Endothelial cell of umbilical vein (primary cell): ENCODE data around the gene FAM219B. TPM values are rescaled to one million over a fixed set of nuclear protein-coding genes. Genes with fewer than 3 reads are reported as not detected.

ENCODE experiments used
- BruUV-seq: library from RNA; stranded (reverse); fragments of 400-500 nt; replicated peaks from 2 replicates; lab custom pipeline; 2021; lab: Mats Ljungman, UMichigan
- CTCF ChIA-PET: fragments of 300-600, 350-600 bp; sonication (Branson Sonifier 250); formaldehyde crosslinking; loops from one replicate; lab custom pipeline; 2021; ENCODE audit warnings: antibody characterized with exemption, inconsistent platforms; lab: Charles Lee
- POLR2A ChIA-PET: fragments of 300-600, 350-600 bp; sonication (Branson Sonifier 250); formaldehyde crosslinking; loops from one replicate; lab custom pipeline; 2021; ENCODE audit warnings: antibody characterized with exemption, inconsistent platforms; lab: Charles Lee
- DNase-seq: peaks from one replicate; pipeline ENCODE4 v3.0.0-alpha.2; 2011; ENCODE audit warnings: low read depth, low spot score
- FAIRE-seq: peaks from 2 replicates; lab custom pipeline; 2011; peaks lifted over from hg19 to GRCh38; lab: Jason Lieb, UNC
- H2AFZ ChIP-seq: 2 replicates; pipeline ENCODE4 v1.6.0; 2012; ENCODE audit warnings: low read depth, low read length, control low read depth, inconsistent platforms
- H3K27ac ChIP-seq: 2 replicates; pipeline ENCODE4 v1.5.1; 2011; ENCODE audit warnings: low read depth, mild to moderate bottlenecking, control low read depth, low read length, moderate library complexity; ENCODE audit not compliant: insufficient read depth
- H3K27me3 ChIP-seq, 2 experiments: 2 replicates each; pipeline versions ENCODE4 v1.6.0 to v1.6.1; 2011; ENCODE audit warnings: low read length in 2 of 2, mixed read lengths in 1 of 2; ENCODE audit not compliant: control insufficient read depth in 2 of 2, insufficient read depth in 2 of 2
- H3K36me3 ChIP-seq, 2 experiments: 2 replicates in 1 of 2; 3 replicates in 1 of 2; pipeline ENCODE4 v1.5.1; 2011; ENCODE audit warnings: low read length in 2 of 2, mild to moderate bottlenecking in 1 of 2, moderate library complexity in 1 of 2; ENCODE audit not compliant: control insufficient read depth in 2 of 2, insufficient read depth in 2 of 2; ENCODE audit errors: extremely low read depth in 1 of 2
- H3K4me1 ChIP-seq: 3 replicates; pipeline ENCODE4 v1.5.1; 2011; ENCODE audit warnings: mild to moderate bottlenecking, low read length; ENCODE audit not compliant: control insufficient read depth, insufficient read depth; ENCODE audit errors: extremely low read depth
- H3K4me2 ChIP-seq: 2 replicates; pipeline ENCODE4 v1.6.1; 2011; ENCODE audit warnings: low read length, control low read depth, mixed read lengths; ENCODE audit not compliant: insufficient read depth
- H3K4me3 ChIP-seq, 3 experiments: fragments of 200-600 bp in 1 of 3; sonication (generic), shearing (Covaris generic) in 1 of 3; replicated peaks in 1 of 3; 2 replicates each; pipeline ENCODE4 v1.5.1; 2011 to 2016; ENCODE audit warnings: control low read depth in 3 of 3, low read length in 3 of 3, mild to moderate bottlenecking in 2 of 3, inconsistent platforms in 1 of 3, low read depth in 1 of 3, moderate library complexity in 1 of 3; ENCODE audit not compliant: insufficient read depth in 1 of 3
- H3K79me2 ChIP-seq: 2 replicates; pipeline ENCODE4 v1.6.0; 2012; ENCODE audit warnings: low read length, inconsistent platforms; ENCODE audit not compliant: control insufficient read depth, insufficient read depth
- H3K9ac ChIP-seq: replicated peaks from 2 replicates; pipeline ENCODE3; 2011; ENCODE audit warnings: low read length, control low read depth; ENCODE audit not compliant: insufficient read depth; ENCODE audit errors: extremely low read depth
- H3K9me1 ChIP-seq: replicated peaks from 3 replicates; pipeline ENCODE4 v1.6.0; 2011; ENCODE audit warnings: mild to moderate bottlenecking, low read length; ENCODE audit not compliant: control insufficient read depth, insufficient read depth; ENCODE audit errors: extremely low read depth
- H3K9me3 ChIP-seq: replicated peaks from 2 replicates; pipeline ENCODE4 v1.5.1; 2012; ENCODE audit warnings: low read length, inconsistent platforms; ENCODE audit not compliant: control insufficient read depth, insufficient read depth
- H4K20me1 ChIP-seq: replicated peaks from 2 replicates; pipeline ENCODE3; 2011; ENCODE audit warnings: mild to moderate bottlenecking, low read length; ENCODE audit not compliant: control insufficient read depth, insufficient read depth; ENCODE audit errors: extremely low read depth
- EZH2 ChIP-seq: IDR thresholded peaks from 2 replicates; pipeline ENCODE4 v1.6.1; 2012; ENCODE audit warnings: borderline replicate concordance, low read depth, mild to moderate bottlenecking, moderate library complexity, low read length, inconsistent platforms; ENCODE audit not compliant: severe bottlenecking
- FOS ChIP-seq: IDR thresholded peaks from 2 replicates; pipeline ENCODE4 v1.6.1; 2011; ENCODE audit warnings: mild to moderate bottlenecking, low read length, moderate library complexity, borderline replicate concordance; ENCODE audit not compliant: insufficient read depth
- GATA2 ChIP-seq: IDR thresholded peaks from 2 replicates; pipeline ENCODE4 v1.7.0; 2011; ENCODE audit warnings: low read depth, mild to moderate bottlenecking, moderate library complexity, mixed read lengths, low read length; ENCODE audit not compliant: insufficient read length, insufficient read depth
- JUN ChIP-seq: IDR thresholded peaks from 2 replicates; pipeline ENCODE4 v1.6.1; 2011; ENCODE audit warnings: borderline replicate concordance, low read depth; ENCODE audit not compliant: insufficient read length, insufficient read depth
- MYC ChIP-seq: IDR thresholded peaks from one replicate; pipeline ENCODE4 v1.6.1; 2011; ENCODE audit warnings: mild to moderate bottlenecking, low read depth, low read length
- POLR2A ChIP-seq: IDR thresholded peaks from 2 replicates; pipeline ENCODE4 v1.6.1; 2012; ENCODE audit warnings: low read depth, mild to moderate bottlenecking, control low read depth, low read length
- POLR2AphosphoS5 ChIP-seq: IDR thresholded peaks from 2 replicates; pipeline ENCODE4 v1.6.1; 2012; ENCODE audit warnings: low read depth, mild to moderate bottlenecking, control low read depth, low read length, moderate library complexity; ENCODE audit not compliant: insufficient read depth
- dilution Hi-C: fragments of 300-500 bp; cut with MboI; formaldehyde crosslinking; loops from one replicate; pipeline ENCODE4 v1.15.0; 2019; ENCODE audit warnings: low sequenced_read_pairs; ENCODE audit not compliant: extremely low pct_ligation_motif_present
- intact Hi-C: fragments of 100-400 bp; cut with micrococcal nuclease; formaldehyde crosslinking; loops from one replicate; pipeline ENCODE4 v1.10.0; 2022
- polyA plus RNA-seq, 4 experiments: library from polyadenylated mRNA; depleted of rRNA in 3 of 4; stranded (reverse) in 3 of 4; unstranded in 1 of 4; fragments of >200 nt; gene quantifications; 2 replicates each; pipeline versions ENCODE4 v1.2.1 to v1.2.3, GENCODE V29; 2011 to 2012; ENCODE audit warnings: missing spikeins in 1 of 4
- total RNA-seq: library from RNA; stranded (reverse); gene quantifications from 2 replicates; pipeline ENCODE4 v1.2.3, GENCODE V29; 2021
- TF ChIP-seq, protein P1 (sequence below), 2 donors: IDR thresholded peaks; 1 replicate in 1 of 2; 2 replicates in 1 of 2; pipeline ENCODE4 v1.5.1; 2011; ENCODE audit warnings: low read length in 2 of 2, mild to moderate bottlenecking in 2 of 2, moderate library complexity in 2 of 2, control low read depth in 1 of 2, inconsistent platforms in 1 of 2, low read depth in 1 of 2; ENCODE audit not compliant: insufficient read depth in 1 of 2; ENCODE audit errors: extremely low read depth in 1 of 2
- TF ChIP-seq, protein P2 (sequence below): IDR thresholded peaks from 2 replicates; pipeline ENCODE4 v1.6.1; 2011; ENCODE audit not compliant: insufficient read depth, insufficient read length

The FAM219B gene
- total and polyA plus RNA-seq, 2 donors (not counting 3 experiments of a cell fraction or from before 2014, with no cell fraction given) = 57.7 to 73.0 TPM

DNA sequence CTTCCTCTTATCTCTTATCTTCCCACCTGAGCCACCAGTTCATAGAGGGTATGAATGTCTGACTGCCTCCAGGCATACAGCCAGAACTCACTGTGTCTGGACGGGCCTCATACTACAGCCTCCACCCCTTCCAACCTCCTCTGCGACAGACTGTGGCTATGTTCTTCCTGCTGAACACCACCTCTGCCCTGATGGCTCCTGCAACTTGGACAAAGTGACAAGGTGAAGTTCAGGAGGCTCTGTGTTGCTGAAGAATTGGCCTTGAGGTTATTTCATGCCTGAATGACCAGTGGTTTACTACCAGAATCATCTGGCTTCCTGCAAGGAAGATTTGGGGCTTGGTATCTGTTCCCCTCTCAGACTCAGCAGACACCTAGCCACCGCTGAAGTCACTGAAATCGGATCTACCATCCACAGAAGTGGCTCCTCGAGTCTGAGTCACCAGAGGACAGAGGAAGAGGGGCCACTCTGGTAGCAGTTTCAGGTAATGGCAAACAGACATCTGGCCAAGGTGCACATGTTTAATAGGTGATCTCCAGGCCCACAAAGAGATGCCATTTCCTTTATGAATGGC lies 49.5 kb downstream of the FAM219B start:
- DNase-seq (no peak), FAIRE-seq (no peak)
- dilution Hi-C loops = no loop called here
- Histone ChIP-seq H3K9ac (no peak overlapping the region), H3K4me2 (no peak overlapping the region), H3K9me3 (no peaks in the 10 kb centered on the region), H3K79me2 (peaks cover 11% of the 10 kb centered on the region), H3K27ac (no peak overlapping the region), H3K9me1 (no peaks in the 10 kb centered on the region), H3K4me1 (no peaks in the 10 kb centered on the region), H3K4me3 (no peak overlapping the region), H3K27me3 (no peaks in the 10 kb centered on the region), H2AFZ (no peak overlapping the region), H3K36me3 (peaks cover 0 to 25% of the 10 kb centered on the region in 2 experiments), H4K20me1 (no peaks in the 10 kb centered on the region)
- no peak for TF ChIP-seq POLR2AphosphoS5
- TF ChIP-seq, protein P1, sequence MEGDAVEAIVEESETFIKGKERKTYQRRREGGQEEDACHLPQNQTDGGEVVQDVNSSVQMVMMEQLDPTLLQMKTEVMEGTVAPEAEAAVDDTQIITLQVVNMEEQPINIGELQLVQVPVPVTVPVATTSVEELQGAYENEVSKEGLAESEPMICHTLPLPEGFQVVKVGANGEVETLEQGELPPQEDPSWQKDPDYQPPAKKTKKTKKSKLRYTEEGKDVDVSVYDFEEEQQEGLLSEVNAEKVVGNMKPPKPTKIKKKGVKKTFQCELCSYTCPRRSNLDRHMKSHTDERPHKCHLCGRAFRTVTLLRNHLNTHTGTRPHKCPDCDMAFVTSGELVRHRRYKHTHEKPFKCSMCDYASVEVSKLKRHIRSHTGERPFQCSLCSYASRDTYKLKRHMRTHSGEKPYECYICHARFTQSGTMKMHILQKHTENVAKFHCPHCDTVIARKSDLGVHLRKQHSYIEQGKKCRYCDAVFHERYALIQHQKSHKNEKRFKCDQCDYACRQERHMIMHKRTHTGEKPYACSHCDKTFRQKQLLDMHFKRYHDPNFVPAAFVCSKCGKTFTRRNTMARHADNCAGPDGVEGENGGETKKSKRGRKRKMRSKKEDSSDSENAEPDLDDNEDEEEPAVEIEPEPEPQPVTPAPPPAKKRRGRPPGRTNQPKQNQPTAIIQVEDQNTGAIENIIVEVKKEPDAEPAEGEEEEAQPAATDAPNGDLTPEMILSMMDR (IDR thresholded peaks at IDR 0.05; ENCODE audit: extremely low read depth in 1 of 2, insufficient read depth in 1 of 2, low read depth in 1 of 2, low read length in 2 of 2) = no peak
- TF ChIP-seq GATA2 = no peak
- TF ChIP-seq, protein P2, sequence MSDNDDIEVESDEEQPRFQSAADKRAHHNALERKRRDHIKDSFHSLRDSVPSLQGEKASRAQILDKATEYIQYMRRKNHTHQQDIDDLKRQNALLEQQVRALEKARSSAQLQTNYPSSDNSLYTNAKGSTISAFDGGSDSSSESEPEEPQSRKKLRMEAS = no peak
- TF ChIP-seq EZH2 = no peak
- TF ChIP-seq MYC = no peak
- TF ChIP-seq FOS = no peak
- TF ChIP-seq POLR2A = no peak
- TF ChIP-seq JUN = no peak
- BruUV-seq = no TSS peak
- ChIA-PET CTCF (interaction anchor here (1.0 to 3.6 kb wide), 7 partner anchors 13 to 226 kb away, joined by 3 to 14 read pairs (median 6); no protein-coding TSS in a partner anchor), POLR2A (no interaction called here)
- intact Hi-C loops = no loop called here
